Forelimb muscle (tissue), 1 donor: Measurements from ENCODE around the gene CCK. TPM values are rescaled to one million over a fixed set of nuclear protein-coding genes. Genes with fewer than 3 reads are reported as not detected.

Source experiments
- DNase-seq: peaks from one replicate; pipeline ENCODE4 v3.0.0-alpha.2; 2013; ENCODE audit warnings: low read depth
- polyA plus RNA-seq: library from polyadenylated mRNA; unstranded; fragments of 120-200 nt; gene quantifications from one replicate; pipeline ENCODE4 v1.2.1, GENCODE V29; 2013; ENCODE audit not compliant: insufficient read length

The CCK gene
- polyA plus RNA-seq, 1 donor = 5.9 TPM

DNA sequence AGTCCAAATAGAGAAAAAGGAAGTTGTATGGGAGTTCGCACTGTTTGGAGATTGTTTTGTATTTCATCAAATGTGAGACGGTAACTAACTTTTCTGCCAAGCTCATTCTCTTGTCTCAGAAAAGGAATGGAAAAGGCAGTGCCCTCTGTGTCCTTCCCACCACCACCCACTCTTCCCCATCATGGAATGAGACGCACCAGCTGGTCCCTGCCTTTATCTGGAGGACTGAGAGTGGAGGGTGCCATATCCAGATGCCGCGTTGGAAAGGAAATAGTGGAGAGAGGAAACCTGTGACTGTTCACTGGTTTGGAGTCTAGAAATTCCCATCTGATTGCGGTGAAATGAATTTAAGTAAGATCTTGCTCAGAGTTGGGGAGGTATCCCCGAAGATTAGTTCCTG is 3.7 kb upstream of the CCK start:
- no peak for DNase-seq

DNA sequence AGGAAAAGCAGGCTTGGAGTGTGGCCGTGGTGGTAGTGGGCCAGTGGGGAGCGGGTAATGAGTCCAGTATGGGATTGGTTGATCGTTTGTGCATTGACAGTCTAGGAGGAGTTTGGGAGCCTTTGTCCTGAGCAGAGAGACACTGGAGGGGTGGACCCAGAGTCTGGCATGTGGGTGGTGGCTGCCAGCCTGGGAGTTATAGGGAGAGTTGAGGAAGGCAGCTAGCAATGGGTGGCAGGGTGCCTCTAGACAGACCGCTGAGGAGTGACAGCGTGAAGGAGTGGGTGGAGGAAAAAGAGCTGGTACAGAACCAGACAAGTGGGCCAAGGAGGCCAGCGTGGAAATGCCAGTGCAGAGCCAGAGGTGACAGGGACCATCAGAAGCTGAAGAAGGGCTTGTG is 1.9 kb upstream of the CCK start:
- no peak for DNase-seq

DNA sequence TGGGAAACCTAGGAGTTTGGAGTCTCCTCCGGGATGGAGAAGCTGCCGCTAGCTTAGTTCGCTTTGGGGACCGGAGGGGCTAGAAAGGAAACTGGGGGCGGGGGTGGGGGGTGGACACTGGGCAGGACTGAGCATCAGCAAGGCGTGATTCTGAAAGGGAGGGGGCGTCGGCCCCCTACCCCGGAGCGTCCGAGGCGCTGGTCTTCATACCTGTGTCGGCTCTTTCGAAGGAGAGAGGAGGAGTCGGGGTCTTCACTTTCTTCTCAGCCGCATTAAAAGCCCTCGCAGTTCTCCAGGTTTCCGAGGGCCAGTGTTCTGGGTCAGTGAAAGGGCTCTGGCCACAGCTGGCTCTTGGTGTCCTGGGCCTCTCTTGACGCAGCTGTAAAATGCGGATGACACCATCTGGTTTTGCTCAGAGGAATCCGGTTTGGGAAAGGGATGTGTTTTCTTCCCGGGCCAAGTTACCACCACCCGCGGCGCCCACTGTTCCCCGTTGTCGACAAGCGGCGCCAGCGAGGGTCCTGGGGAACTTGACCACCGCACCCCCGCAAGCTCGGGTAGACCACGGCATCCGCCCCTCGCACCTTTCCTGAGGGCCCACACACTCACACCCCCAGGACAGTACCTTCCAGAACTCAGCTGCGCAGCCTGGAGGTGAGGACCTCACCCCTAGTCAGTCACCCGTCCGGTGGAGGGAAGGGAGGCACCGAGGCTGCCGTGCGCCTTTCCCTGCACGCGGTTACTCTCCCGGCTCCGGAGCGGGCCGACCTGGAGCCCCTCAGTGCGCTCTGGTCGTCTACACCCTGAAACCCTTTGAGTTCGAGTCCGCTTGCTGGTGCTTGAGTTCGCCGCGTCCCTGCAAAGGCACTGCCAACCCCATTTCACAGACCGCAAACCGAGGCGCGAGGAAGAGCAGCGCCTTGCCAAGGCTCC is 660 bp downstream of the CCK start:
- DNase-seq = peak; percentile 39

DNA sequence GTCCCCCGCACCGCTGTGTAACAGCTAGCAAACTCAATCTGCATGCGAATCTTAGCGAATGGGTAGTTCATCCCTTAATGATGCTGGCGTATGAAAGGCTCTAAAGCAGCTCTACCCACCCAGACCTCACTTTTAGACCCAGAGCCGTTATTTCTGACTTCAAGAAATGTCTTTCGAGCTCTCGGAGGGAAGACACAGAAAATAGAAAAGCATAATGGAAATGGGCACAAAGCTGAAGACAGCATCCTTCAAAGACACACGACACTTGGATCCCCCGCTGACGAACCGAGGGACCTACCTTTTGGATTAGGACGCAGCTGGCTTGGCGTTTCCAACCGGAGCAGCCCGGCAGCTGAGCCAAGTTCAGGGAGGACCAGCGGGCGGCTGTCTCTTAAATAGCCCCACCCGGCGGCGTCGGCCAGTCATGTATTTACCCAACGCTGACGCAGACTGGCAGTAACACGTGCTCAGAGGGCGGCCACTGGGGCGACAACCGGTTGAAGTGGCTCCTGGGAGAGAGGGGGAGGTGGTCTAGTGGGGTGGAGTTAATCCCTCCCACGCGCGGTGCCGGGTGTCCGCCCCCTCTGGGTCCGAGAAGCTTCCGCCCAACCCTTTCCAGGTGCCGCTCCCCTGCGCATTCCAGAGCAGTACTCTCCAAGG is 1.5 kb downstream of the CCK start:
- no peak for DNase-seq

DNA sequence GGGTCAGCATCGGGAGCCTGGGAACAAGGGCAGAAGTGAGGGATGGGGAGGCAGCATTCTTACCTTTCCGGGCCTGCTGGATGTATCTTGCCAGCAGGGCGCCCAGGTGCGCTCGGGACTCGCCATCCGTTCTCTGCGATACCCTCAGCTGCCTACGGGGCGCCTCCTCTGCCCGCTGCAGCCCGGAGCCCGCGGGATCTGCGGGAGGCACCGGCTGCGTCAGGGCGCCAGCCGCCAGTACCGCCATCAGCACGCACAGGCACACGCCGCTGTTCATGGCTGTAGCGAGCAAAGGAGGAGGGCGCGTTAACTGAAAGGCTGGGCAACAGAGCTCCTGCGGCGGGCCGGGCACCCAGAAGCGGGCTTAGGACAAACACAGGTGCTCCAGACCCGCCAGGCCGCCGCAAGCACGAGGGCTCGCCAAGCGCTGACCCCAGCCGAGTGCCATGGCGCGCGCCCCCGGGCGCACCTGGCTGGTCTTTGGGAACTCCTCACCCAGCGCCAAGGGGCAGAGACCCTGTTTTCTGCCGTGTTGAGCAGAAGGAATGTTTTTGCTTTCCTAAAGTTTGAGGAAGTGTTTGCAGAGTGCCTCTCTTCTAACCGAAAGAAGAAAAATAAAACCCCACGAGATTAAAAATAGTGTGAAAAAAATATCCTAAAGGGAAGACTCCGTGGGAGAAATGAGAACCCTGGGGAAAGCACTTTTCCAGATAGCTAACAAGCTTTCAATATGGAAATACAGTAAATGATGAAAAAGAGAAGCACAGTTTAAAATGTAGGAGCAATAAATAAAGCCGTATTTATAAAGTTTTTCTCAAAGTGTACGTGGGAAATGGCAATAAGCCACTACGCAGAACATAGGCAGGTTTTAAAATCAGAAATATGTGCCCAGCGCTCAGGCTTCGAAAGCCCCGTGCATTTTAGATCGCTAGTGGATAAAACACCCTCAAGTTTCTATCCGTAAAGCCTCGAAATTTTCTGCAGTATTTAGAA is 2.3 kb downstream of the CCK start:
- DNase-seq = no peak

DNA sequence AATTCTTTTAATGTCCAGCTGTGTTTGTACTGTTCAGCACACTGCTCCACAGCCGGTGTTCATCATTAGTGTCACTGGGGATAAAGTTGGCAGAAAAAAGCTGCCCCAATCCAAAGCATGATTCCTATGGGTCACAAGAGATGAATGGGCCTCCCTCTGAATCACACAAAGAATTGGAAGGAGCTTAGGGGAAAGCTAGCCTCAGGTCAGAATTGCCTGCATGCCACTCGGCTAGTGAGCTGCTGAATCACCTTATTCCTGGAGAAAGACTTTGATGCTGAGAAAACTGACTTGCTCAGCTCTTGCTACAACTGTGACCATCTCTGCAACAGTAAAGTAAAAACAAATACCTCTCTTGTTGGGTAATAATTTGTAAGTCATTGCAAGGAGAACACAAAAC is 3.5 kb downstream of the CCK start:
- no peak for DNase-seq

DNA sequence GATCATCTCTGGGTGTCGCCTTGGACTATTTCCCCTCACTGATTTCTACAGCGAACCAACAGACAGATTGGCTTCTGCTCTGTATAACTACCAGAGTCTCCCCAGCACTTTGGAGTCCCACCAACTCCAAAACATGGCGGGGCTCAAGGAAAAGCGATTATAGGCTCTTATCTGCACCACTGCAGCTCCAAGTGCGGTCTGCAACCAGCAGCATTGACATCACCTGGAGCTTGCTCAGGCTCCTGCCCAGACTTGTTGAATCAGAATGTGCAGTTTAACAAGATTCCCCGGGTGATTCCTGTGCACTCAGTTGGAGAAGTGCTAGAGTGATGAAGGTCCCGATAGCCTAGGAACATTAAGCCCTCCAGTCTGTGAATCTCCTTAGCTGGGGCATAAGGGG is 9.0 kb downstream of the CCK start:
- no peak for DNase-seq

DNA sequence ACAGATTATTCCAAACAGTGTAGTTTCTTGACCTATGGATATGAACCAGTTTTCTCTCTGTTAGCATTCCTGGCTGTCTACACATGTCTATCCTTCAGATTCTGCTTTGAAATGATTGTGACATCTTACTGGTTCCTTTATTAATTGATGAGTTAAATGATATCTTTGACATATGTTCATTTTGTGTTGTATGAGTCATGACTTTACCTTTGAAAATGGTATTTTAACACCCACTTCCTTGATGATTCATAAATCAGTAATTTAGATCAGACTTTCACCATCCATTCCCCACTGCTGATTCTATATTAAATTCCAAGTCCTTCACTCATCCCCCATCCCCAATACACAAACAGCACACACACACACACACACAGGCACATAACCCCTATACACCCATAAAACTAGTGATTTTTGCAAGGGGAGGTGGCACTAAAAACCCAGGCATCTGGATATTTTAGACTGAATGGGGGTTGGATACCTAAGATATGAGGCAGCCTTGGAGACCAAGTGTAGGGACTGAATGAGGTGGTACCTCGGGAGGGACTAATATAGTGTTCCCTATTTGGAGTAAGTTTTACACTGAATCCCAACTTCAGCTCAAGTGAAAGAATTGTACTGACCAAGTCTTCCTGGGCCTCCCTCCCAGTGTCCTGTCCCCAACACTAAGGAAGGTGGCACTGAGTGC is 9.7 kb downstream of the CCK start:
- DNase-seq = no peak

DNA sequence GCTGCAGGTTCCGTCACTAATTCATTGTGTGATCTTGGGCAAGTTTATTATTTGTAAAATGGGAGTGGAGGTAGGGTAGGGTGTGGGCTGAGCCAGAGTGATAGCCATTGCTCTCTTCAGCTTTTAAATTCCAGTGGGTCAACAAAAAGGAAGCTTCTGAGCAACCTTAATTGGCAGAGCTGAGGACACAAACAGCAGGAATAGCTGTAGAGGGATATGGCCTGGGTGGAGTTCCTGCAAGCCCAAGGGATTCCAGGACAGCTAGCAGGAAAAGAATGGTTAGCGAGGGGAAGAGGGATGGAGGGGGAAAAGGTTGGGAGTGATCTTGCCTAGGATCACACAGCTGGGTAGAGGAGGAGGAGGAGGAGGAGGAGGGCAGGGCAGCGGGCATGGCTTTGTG is 11.4 kb downstream of the CCK start:
- no peak for DNase-seq

DNA sequence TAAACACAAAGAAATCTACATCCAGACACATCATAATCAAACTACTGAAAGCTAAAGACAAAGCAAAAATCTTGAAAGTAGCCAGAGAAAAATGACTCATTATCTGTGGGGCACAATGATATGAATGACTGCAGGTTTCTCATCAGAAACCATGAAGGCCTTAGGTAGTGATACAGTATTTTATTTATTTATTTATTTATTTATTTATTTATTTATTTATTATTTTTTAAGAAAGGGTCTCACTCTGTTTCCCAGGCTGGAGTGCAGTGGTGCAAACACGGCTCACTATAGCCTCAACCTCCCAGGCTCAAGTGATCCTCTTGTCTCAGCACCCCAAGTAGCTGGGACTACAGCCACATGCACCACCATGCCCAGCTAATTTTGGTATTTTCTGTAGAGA is 15.2 kb downstream of the CCK start:
- no peak for DNase-seq

DNA sequence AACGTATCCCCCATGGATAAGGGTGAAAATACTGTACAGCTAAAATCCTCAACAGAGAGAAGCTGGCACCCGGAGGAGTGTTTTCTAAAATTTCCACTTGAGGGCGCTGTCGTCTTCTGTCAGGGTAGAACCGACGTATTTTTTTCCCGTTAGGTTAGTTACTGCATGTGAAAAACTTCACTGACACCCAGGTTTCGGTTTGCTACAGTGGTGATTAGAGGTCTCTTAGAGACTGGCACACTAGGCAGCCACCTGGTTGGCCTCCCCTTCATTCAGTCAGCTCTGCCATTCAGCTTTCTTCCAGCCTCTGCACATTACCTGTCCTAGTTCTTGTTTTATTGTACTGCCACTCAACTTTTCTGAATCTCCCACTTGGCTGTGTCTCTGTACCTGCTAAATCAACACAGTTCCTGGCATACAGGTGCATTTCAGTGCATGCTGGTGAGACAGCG is 18.4 kb downstream of the CCK start:
- peak; percentile 28 for DNase-seq

DNA sequence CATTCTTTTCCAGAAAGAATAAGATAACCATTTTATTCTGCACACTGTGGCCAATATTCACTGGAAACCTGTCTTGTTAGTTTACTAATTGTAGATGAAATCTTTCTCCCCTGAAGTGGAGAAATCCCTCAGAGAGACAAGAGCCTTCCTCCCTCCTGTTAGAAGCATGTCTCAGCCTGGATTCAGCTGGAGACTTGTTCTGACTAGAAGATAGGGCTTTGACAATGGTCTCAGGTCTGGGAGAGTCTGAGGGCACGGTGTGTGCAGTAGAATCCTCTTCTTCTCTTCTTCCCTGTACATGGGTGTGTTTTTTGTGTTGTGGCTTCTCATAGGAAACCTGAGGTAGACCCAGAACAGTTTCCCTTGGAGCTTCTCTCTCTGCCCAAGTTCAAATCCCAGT is 19.9 kb downstream of the CCK start:
- DNase-seq = no peak

DNA sequence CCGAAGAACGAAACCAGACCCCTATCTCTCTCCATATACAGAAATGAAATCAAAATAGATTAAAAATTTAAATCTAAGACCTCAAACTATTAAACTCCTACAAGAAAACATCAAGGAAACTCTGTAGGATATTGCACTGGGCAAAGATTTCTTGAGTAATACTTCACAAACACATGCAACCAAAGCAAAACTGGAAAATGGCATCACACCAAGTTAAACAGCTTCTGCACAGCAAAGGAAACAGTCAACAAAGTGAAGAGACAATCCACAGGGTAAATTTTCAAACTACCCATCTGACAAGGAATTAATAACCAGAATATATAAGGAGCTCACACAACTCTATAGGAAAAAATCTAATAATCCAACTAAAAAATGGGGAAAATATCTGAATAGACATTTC is 29.4 kb downstream of the CCK start:
- DNase-seq = no peak

DNA sequence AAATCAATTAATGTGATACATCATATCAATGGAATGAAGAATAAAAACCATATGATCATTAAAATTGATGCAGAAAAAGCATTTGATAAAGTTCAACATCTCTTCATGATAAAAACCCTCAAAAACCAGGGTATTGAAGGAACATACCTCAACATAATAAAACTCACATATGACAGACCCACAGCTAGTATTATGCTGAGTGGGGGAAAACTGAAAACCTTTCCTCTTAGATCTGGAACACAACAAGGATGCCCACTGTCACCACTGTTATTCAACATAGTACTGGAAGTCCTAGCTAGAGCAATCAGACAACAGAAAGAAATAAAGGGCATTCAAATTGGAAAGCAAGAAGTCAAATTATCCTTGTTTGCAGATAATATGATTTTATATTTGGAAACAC is 30.5 kb downstream of the CCK start:
- no peak for DNase-seq

DNA sequence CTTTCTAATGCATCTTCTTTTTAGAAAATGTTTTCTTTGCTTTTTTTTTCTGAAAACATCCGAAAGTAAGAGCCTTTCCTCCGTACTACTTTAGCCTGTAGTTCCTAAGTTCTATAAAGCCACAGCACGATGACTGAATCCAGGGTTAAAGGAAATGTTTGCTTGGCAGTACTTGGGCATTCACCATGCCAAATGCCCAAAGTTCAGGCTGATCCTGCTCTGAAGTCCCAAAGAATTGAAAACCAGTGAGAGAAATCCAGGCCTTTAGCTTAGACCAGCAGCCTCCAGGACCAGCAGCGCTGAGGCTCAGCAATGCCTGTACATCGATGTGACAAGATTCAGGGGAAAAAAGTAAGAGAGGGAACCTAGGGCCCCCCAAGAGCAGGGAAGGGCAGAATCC is 35.1 kb downstream of the CCK start:
- DNase-seq = no peak

DNA sequence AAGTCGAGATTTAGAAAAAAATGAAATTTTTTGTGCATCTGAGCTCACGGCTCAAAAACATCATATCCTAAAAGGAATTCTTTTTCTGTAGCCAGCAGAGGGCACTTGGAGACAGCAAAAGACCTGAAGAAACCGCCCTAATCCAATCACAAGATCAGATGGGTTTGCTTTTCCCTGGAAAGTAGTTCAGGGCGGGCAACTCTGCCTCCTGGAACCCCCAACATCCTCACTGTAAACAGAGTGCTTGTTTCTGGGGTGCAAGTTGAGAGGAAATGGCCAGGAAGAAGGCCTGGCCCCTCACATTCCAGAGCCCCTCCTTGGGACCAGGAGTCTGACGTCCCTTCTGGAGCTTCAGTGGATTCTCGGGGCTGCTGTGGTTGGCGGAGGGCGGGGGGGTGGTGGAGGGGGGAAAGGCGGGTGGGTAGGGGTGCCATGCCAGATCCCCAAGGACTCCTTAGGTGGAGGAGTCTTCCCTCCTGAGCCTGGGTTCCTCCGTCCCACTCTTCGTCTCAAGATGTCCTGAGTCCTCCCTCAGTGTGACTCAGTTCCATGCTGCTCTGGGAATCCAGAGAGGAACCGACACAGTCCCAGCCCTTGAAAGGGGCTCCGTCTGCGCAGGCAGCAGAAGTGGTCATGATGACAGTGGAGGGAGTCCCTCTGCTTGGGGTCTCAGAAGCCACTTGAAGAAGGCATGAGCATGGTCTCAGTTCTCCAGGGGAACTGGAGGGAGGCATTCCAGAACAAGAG is 35.9 kb downstream of the CCK start:
- peak; percentile 24 for DNase-seq

DNA sequence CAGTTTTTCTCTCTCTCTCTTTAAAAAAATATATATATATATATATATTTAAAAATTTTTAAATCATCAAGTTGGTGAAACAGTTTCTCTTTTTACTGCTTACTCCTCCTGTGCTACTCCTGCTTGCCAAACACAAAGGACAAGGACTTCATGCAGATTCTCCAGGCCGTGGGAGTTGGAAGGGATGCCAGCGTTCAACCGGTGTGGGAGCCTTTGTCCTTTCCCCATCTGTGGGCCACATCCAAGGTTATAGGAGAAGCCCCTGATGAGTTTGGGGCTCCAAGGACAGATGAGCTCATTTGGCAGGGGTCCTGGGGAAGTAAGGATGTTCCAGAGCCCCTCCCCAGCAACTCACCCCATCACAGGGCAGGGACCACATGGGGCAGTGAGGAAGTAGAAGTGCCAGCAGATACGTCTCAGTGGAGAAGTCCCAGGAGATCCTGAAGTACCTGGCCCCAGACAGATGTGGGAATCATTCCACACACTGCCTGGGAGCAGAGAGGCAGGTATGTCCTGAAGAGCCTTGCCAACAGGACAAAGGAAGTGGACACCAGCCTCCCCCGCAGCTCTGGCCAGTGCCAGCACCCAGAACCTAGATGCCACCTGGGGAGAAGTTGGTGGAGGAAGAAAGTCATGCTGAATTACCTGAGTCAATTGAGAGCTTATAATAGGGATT is 36.6 kb downstream of the CCK start:
- no peak for DNase-seq

DNA sequence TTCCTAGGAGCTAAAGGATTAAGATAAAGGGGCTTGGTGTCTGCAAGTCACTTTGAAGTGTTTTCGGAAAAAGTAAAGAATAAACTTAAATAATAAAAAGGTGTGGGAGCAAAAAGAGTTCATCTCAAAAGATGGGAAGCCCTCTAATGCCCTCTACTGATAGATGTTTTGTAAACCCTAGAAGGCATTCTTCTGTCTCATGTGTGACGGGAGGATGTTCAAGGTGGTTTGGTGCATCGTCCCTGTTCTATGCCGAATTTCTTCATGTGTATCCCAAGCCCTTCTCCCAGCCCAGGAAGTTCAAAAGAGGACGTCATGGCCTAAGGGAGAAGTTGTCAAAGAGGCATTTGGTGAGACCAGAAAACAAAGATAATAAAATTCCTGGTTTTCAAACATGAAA is 37.2 kb downstream of the CCK start:
- DNase-seq = no peak

DNA sequence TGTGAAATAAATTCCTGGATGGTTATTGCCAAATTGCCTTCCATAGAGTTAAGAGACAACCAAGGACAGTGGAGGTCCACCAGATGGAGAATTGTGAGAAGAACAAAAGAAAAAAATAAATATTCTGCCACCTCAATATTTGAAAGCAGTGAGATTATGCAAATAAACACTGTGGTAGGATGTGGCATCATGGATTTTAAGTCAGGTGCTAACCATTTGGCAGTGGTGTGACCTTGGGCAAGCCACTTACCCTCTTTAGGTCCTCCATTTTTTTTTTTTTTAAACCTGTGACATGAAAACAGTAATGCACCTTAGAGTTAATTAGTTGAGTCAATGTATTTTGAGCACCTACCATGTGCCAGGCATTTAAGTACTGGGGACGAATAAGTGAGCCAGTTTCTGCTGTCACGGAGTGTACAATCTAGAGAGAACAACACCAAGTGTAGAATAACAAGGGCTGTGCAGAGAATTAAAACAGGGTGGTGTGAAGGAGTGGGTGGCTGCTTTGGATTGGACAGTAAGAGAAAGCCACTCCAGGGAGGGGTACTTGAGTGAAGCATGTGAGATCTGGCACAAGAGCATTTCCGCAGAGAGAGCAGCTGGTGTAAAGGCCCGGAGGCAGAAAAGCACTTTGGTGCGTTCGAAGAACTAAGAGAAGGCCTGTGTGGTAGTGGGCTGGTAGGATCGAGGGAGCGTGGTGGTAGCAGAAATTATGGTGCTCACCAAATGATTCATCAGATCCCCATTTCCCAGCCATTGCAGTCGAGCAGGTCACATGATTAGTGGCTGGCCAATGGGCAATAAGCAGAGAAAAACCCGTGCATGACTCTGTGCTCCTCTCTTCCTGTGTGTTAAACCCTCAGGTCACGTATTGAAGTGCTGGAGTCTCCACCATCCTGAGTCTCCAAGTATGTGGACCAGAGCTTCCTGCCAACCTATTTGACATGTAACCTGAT is 39.2 kb downstream of the CCK start:
- DNase-seq = no peak
